GOT3 (cell line): ENCODE results near the gene MAGI2.

Experiments
- DNase-seq: peaks from one replicate; lab custom pipeline; 2025; ENCODE audit warnings: mixed read lengths; lab: John Stamatoyannopoulos, UW

The MAGI2 gene

DNA sequence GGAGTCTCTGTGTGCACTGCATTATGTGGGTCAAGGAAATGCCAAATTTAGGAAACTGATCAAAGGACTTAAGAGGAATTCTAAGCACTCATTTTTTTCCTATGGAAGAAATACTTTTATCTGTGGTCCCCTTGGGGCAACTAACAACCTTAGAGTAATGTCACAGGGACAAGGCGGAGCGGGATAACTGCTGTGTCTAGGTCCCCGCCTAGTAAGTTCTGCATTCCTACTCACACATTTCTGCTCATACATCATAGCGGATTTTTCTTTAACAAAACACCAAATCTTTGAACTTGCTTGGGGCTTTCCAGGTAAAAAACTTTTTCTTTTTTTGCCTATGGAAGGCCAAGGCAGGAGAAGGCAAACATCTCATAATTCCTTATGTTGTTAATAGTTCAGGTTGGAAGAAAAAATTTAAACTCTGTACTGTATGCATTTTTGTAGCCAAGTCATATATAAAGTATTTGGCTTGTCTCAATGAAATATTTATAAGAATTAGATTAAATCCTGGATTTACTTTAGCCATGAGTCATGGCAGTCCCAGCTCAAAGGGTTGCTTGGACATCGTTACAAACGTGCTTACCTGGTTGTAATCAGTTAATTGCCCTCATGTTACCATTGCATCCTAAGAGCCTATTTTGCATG is 1369.9 kb downstream of the MAGI2 start:
- DNase-seq = no peak

DNA sequence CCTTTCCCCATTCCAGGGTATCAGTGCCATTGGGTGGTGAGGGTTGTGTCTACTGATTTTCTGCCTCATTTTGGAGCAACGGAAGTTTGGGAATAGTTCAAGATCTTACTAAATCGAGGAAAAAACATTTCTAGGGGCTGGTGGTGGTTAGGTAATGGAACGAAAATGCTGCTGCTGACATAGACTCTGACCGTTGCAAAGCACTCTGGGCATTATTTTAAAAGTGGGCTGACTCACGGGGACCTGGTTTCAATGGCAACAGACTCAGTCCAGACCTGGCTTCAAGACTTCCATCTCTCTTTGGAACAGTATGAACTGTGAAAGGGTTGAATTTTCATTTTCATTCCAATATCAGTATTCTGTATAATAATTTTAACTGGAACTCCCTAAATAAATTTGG is 1370.9 kb downstream of the MAGI2 start:
- no peak for DNase-seq

GRCh38 chr7:78081888-78082287 is 1371.6 kb downstream of the MAGI2 start:
- DNase-seq = no peak

- no peak for DNase-seq
These were observed 1372.1 kb downstream of the MAGI2 start for GRCh38 chr7:78081344-78081743.

GRCh38 chr7:78080811-78081210 is 1372.7 kb downstream of the MAGI2 start:
- no peak for DNase-seq

- DNase-seq = no peak
These were observed 1373.2 kb downstream of the MAGI2 start for GRCh38 chr7:78080241-78080640.

DNA sequence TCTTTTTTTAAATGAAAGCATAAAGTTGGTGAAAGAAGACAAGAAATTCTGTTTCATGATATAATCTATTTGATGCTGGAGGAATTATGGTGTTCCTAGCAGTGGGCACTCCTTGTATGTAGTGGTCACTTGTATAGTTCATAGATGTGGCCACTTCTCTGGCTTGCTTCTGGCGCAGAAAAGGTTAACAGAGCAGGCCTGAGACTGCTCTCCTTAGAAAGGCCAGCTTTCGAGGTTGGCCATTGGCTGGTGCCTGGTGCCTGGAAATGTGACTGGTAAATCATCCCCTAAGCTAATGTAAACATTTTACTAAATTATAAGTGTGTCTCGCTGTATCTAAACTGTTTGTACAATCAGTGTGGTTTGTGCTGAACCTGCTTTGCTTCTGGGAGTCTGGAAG is 1378.8 kb downstream of the MAGI2 start:
- DNase-seq = no peak

DNA sequence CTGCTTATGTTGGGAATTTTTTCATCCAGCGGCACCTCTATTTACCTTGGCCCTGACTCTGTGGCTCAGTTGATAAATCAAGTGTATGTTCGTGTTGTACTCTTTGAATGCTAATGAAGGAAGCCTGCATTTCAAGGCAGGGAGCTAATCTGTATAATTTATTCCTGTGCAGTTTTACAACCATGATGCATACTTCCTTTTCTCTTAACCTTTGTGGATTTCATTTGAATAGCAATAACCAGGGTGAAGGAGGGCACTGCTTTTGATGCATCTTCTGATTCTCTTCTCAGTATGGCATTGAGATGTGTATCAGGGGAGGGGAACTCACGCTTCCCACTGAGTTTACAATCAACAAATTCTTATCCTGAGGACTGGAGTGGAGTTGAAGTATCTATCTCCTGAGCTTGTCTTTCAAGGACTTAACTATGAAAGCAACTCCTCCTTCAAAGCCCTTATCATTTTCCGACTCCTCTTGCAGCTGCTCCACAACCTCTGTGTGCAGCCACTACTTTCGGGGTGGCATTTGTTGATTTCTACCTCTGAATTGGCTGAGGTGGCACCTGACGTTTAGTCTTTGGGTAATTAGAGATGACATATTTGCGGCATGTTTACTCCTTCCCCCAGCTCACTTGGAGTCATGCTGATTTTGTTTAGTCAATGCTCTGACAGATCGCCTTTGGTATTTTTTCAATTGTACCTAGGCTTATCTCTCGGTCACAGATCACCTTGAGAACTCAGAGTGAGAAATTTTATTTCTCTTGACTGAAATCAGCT is 1379.7 kb downstream of the MAGI2 start:
- DNase-seq = no peak

DNA sequence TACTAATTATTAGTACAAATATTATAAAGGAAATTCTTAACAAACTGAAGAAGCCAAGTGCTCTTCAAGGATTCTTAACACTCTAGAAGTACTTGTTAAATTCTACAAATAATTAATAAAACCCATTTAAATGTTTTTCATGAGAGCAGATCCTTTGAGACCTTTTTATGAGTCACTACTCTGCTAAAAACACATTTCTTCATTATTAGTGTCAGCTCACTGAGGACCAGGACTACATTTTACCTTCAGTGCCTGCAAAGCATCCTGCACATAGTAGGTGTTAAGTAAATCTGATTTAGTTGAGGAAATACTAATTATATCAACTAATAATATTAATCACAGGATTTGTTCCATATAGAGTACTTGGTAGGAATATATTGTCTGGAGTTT is 1381.3 kb downstream of the MAGI2 start:
- no peak for DNase-seq

- DNase-seq = no peak
These were observed 1381.8 kb downstream of the MAGI2 start for GRCh38 chr7:78071491-78072200.

DNA sequence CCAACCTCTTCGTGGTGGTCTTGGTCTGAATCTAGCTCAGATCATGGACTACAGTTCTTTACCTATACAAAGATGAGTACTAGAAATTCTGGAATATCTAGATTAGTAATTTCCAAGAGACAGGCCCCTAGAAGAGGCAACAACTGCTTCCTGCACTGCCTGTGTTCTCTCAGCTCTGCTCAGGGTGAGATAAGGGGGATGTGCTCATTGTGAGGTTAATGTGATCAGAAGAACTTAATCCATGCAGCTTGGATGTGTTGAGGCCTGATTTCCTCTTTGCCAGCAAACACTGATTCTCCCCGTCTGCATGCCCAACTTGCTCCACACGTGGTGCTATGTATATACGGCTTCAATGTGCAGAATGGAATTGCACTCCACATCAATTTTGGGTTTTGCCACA is 1386.9 kb downstream of the MAGI2 start:
- DNase-seq = no peak

DNA sequence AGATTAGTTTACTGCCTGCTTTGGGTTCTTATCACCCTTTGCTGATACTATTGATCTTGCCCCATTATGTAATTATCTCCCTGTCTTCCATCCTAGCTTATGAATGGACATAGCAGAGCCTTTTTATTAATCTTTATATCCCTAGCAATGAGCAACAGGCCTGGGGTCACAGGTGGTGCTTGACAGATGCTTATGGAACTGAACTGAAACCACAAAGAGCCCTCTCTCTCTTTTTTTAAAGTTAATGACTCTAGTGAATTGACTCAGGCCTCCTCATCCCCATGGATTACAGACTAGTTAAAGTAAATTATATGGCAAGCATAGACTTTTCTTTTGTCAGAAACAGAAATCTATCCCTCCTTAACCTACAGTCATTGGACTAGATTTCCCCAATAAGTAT is 1389.7 kb downstream of the MAGI2 start:
- DNase-seq = no peak

- DNase-seq = no peak
These were observed 1391.3 kb downstream of the MAGI2 start for GRCh38 chr7:78062214-78062613.

DNA sequence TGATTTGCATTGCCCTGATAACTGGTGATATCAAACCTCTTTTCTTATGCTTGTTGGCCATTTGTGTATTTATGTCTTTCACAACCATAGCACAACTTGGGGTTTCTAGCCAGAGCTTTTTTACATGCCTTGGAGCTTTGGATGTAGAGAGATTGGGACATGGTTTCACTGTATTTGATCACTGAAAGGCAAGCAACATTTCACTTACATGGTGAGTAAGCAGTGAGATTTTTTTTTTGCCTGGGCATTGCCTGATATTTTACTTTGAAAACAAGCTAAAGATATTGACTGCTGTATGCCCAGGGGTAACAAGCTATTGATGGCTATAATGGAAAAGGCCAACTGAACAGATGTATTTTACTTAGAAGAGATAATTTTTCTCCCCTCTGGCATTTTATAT is 1395.9 kb downstream of the MAGI2 start:
- no peak for DNase-seq

DNA sequence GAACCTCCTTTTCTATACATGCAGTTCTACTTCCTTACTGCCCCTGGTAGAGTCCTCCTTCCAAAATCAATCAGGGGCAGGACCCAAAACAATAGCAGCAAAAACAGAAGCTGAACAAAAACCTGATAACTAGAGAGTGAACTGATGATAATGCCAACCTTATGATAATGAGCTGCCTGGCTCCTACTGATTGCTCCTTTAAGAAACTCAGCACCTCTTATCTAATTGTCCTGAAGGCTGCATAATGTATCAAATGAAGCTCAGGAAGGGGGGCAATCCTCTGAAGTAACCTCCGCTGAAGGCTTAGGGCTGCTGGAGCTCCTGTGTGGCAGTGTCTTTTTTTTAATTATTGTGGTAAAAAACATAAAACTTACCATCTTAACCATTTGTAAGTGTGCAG is 1397.9 kb downstream of the MAGI2 start:
- DNase-seq = no peak

DNA sequence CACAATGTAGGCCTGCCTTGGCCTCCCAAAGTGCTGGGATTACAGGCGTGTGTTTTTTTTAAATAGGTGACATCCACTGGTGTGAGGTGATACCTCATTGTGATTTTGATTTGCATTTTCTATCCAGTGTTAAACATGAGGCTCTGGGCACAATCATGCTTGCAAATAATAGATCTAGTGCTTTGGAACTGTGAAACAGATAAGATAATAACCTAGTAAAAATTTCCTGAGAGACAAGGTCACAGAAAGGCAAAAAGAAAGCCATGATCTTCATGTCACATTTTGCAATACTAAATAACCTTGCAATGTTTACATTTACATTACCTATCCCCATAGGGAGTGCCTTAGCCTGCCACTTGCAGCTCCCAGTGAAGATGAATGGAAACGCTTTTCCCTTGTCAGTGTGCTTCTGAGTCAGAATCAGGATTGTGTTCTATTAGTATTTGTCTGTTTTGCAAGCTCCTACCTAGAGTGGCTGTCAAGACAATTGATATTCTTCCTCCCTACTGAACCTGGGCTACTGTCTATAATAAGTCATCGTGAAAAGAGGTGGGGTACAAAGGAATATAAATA is 1398.4 kb downstream of the MAGI2 start:
- no peak for DNase-seq

DNA sequence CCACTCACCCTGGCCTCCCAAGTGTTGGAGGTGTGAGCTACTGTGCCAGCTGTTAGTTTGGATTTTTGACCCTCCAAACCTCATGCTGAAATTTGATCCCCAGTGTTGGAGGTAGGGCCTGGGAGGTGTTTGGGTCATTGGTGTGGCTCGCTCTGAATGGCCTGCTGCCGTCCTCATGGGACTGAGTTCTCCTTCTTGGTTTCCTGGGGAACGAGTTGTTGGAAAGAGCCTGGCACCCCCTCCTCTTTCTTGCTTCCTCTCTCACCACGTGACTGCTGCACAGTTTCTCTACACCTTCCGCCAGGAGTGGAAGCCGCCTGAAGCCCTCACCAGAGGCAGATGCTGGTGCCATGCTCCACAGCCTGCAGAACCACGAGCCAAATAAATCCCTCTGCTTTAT is 1401.4 kb downstream of the MAGI2 start:
- DNase-seq = no peak

DNA sequence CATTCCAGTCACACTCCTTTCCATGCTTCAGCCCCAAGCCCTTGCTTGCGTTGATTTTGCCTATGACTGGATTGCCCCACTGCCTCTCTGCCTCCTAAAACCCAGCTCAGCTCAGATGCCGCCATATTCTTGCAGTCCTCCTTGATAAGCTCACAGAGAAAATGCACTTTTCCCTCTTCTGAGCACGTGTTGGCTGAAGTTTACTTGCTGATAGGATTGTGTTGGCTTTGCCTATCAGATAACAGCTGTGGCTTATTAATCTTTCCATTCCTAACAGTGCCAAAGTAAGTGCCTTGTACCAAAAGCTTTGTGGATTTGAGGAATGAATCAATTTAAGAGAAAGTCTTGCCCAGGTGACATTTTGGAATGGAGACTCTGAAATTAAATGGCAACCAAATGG is 1405.7 kb downstream of the MAGI2 start:
- no peak for DNase-seq

- DNase-seq = no peak
These were observed 1410.3 kb downstream of the MAGI2 start for GRCh38 chr7:78043159-78043558.

DNA sequence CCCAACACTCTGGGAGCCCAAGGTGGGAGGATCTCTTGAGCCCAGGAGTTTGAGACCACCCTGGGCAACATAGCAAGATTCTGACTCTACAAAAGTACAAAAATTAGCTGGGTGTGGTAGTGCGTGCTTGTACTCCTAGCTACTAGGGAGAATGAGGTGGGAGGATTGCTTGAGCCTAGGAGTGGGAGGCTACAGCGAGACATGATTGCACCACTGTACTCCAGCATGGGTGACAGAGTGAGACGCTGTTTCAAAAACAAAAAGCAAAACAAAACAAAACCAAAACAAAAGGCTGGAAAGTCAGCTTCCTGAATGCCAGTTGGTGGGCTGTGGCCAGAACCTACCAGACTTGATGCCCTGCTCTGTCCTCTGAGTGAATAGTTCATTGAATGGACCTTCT is 1412.0 kb downstream of the MAGI2 start:
- DNase-seq = no peak

- DNase-seq = no peak
These were observed 1413.4 kb downstream of the MAGI2 start for GRCh38 chr7:78039790-78040776.
